ENCODE results near the gene REEP3.
"Not testable (repeated sequence)": the region's sequence is repeated elsewhere in the genome, so short reads cannot be mapped to it uniquely, and the experiment has no call there.

REEP3 gene

DNA sequence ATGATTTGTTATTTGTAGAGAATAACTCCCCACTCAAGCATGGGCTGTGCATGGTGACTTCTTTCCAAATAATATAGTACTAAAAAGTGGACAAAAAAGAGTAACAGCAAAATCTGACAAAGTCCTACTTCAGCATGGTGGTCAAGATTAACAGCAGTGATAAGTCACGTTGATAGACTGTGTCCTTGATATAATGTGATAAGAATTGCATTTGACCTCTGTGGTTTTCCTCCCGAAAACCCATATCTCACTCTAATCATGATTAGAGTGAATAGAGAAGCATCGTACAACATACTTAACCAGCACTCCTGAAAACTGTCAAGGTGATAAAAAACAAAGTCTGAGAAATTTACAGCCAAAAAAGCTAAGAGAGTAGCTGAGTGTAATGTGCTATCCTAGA, 42.4 kb downstream of the REEP3 start:
- peak; percentile 55; the same call in 1 of the 2 replicates for TF ChIP-seq ISL1 (CRISPR knock-in tag; IDR thresholded peaks at IDR 0.05)
- TF ChIP-seq PATZ1 (CRISPR knock-in tag; IDR thresholded peaks at IDR 0.05; ENCODE audit: borderline replicate concordance): no peak
- no peak for TF ChIP-seq PPARA (CRISPR knock-in tag; IDR thresholded peaks at IDR 0.05; ENCODE audit: borderline replicate concordance)
- TF ChIP-seq CSDC2 (CRISPR knock-in tag; IDR thresholded peaks at IDR 0.05): no peak
- TF ChIP-seq GLIS3 (CRISPR knock-in tag; IDR thresholded peaks at IDR 0.05): no peak
- 0 out of 2 replicates have a peak, but pooled peaks have one; percentile 45 for TF ChIP-seq TSHZ2 (CRISPR knock-in tag; IDR thresholded peaks at IDR 0.05)
- TF ChIP-seq TOX (CRISPR knock-in tag; IDR thresholded peaks at IDR 0.05; ENCODE audit: borderline replicate concordance): no peak
- TF ChIP-seq BACH2 (CRISPR knock-in tag; IDR thresholded peaks at IDR 0.05; ENCODE audit: borderline replicate concordance): no peak
- ATAC-seq: no peak

- ATAC-seq: not testable (repeated sequence)
Measured at GRCh38 chr10:63564731-63565130, 43.5 kb downstream of the REEP3 start.

DNA sequence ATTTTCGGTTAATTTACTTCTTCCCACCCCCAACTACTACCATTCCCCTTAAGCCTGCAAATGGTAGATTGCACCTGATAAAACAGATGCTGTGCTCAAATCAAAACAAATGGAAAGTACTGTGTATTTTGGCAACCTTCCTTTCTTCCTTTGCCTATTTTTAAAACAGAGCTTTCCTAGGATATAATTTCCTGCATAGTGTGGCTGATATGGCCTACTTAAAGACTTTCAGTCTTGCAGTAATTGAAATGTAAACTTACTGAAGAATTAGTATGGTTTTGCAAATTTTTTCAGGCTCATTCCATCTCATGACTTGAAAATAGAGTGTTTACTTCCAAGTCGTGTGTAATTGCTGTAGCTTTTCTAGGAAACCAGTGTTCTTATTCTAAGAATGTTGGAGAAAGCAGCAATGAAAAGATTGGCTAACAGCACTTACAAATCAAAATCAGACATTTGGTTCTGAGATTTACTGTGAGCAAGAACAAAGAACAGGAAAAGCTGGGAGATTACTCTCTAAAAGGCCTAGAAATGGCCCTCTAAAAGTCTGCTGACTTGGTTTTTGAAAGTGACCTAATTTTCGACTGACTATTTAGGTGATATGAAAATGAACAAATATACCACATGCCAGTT, 52.0 kb downstream of the REEP3 start:
- TF ChIP-seq ISL1 (CRISPR knock-in tag; IDR thresholded peaks at IDR 0.05): peak; percentile 57
- TF ChIP-seq OSR1 (CRISPR knock-in tag; IDR thresholded peaks at IDR 0.05): no peak
- ATAC-seq: peak; percentile 67

GRCh38 chr10:63574011-63574410, 52.8 kb downstream of the REEP3 start:
- no peak for ATAC-seq
- TF ChIP-seq, protein P1, sequence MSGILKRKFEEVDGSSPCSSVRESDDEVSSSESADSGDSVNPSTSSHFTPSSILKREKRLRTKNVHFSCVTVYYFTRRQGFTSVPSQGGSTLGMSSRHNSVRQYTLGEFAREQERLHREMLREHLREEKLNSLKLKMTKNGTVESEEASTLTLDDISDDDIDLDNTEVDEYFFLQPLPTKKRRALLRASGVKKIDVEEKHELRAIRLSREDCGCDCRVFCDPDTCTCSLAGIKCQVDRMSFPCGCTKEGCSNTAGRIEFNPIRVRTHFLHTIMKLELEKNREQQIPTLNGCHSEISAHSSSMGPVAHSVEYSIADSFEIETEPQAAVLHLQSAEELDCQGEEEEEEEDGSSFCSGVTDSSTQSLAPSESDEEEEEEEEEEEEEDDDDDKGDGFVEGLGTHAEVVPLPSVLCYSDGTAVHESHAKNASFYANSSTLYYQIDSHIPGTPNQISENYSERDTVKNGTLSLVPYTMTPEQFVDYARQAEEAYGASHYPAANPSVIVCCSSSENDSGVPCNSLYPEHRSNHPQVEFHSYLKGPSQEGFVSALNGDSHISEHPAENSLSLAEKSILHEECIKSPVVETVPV (CRISPR knock-in tag; IDR thresholded peaks at IDR 0.05): no peak
- TF ChIP-seq TCF4 (CRISPR knock-in tag; IDR thresholded peaks at IDR 0.05; ENCODE audit: borderline replicate concordance): no peak

DNA sequence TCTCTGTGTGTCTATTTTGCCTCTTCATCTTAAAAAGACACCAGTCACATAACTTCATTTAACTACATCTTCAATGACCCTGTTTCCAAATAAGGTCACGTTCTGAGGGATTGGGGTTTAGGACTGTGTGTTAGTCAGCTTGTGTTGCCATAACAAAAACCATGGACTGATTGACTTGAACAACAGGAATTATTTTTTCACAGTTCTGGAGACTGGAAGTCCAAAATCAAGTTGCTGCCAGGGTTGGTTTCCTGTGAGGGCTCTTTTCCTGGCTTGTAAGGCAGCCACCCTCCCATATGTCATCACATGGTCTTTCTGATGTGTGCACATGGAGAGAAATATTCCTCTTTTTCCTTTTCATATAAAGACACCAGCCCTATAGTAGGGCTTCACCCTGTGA, 55.3 kb downstream of the REEP3 start:
- no peak for TF ChIP-seq GLIS3 (CRISPR knock-in tag; IDR thresholded peaks at IDR 0.05)
- TF ChIP-seq RARB (CRISPR knock-in tag; IDR thresholded peaks at IDR 0.05): no peak
- no peak for TF ChIP-seq ZNF565 (CRISPR knock-in tag; conservative IDR thresholded peaks at IDR 0.05; ENCODE audit: low read depth)
- no peak for TF ChIP-seq ZNF70 (CRISPR knock-in tag; IDR thresholded peaks at IDR 0.05)
- no peak for TF ChIP-seq ZFP3 (CRISPR knock-in tag; IDR thresholded peaks at IDR 0.05)
- TF ChIP-seq TOX (CRISPR knock-in tag; IDR thresholded peaks at IDR 0.05; ENCODE audit: borderline replicate concordance): no peak
- TF ChIP-seq, protein P1 (CRISPR knock-in tag; IDR thresholded peaks at IDR 0.05): no peak
- no peak for TF ChIP-seq ARNTL (CRISPR knock-in tag; IDR thresholded peaks at IDR 0.05; ENCODE audit: borderline replicate concordance, low read depth)
- no peak for TF ChIP-seq ZC3H10 (CRISPR knock-in tag; IDR thresholded peaks at IDR 0.05)
- TF ChIP-seq ZFP30 (CRISPR knock-in tag; IDR thresholded peaks at IDR 0.05): no peak
- TF ChIP-seq PATZ1 (CRISPR knock-in tag; IDR thresholded peaks at IDR 0.05; ENCODE audit: borderline replicate concordance): no peak
- no peak for TF ChIP-seq ISL1 (CRISPR knock-in tag; IDR thresholded peaks at IDR 0.05)
- no peak for TF ChIP-seq ESRRG (CRISPR knock-in tag; IDR thresholded peaks at IDR 0.05)
- no peak for ATAC-seq

Measured in SK-N-SH treated with all-trans-retinoic acid at 6 μM for 48 hours (cell line).